Smooth muscle cell (in vitro differentiated cells): ENCODE measurements around the gene TMEM9B. TPM values are rescaled to one million over a fixed set of nuclear protein-coding genes. Genes with fewer than 3 reads are reported as not detected.

Experiments used
- DNase-seq: peaks from one replicate; lab custom pipeline; 2025; ENCODE audit not compliant: unreplicated experiment; lab: John Stamatoyannopoulos, UW
- H2AFZ ChIP-seq: fragments of 200-600 bp; sonication (generic); 2 replicates; pipeline ENCODE4 v1.6.0; 2016; ENCODE audit warnings: antibody characterized with exemption, low read depth, mild to moderate bottlenecking
- H3F3A ChIP-seq: fragments of 200-600 bp; sonication (generic); 2 replicates; pipeline ENCODE4 v1.6.0; 2017; ENCODE audit warnings: antibody characterized with exemption, low read depth
- H3K27ac ChIP-seq: fragments of 200-600 bp; sonication (generic); 2 replicates; pipeline ENCODE4 v1.5.1; 2016; ENCODE audit warnings: low read depth, mild to moderate bottlenecking
- H3K27me3 ChIP-seq: fragments of 200-600 bp; sonication (generic); 2 replicates; pipeline ENCODE4 v1.6.1; 2016; ENCODE audit warnings: low read depth, mild to moderate bottlenecking
- H3K36me3 ChIP-seq: fragments of 200-600 bp; sonication (generic); 2 replicates; pipeline ENCODE4 v1.5.1; 2016; ENCODE audit warnings: low read depth
- H3K4me1 ChIP-seq: fragments of 200-600 bp; sonication (generic); 2 replicates; pipeline ENCODE4 v1.5.1; 2016; ENCODE audit warnings: low read depth
- H3K4me2 ChIP-seq: fragments of 200-600 bp; sonication (generic); 2 replicates; pipeline ENCODE4 v1.6.0; 2016; ENCODE audit warnings: mild to moderate bottlenecking
- H3K4me3 ChIP-seq: fragments of 200-600 bp; sonication (generic); 2 replicates; pipeline ENCODE4 v1.5.1; 2016; ENCODE audit warnings: mild to moderate bottlenecking
- H3K79me2 ChIP-seq: fragments of 200-600 bp; sonication (generic); 2 replicates; pipeline ENCODE4 v1.6.0; 2016; ENCODE audit warnings: low read depth, mild to moderate bottlenecking
- H3K9ac ChIP-seq: fragments of 200-600 bp; sonication (generic); 2 replicates; pipeline ENCODE4 v1.6.0; 2016; ENCODE audit warnings: low read depth
- H3K9me3 ChIP-seq: fragments of 200-600 bp; sonication (generic); replicated peaks from 2 replicates; pipeline ENCODE4 v1.5.1; 2016; ENCODE audit warnings: low read depth
- H4K20me1 ChIP-seq: fragments of 200-600 bp; sonication (generic); 2 replicates; pipeline ENCODE4 v1.6.0; 2016; ENCODE audit warnings: low read depth
- CTCF ChIP-seq: fragments of 200-600 bp; sonication (generic); IDR thresholded peaks from 2 replicates; pipeline ENCODE4 v1.5.1; 2017; ENCODE audit warnings: borderline replicate concordance, mild to moderate bottlenecking, antibody characterized with exemption; ENCODE audit not compliant: insufficient read depth, poor library complexity, severe bottlenecking
- WGBS: methylation state at CpG from one replicate; pipeline ENCODE4 v1.1.7; 2016; ENCODE audit warnings: low lambda C conversion rate; 5-methylcytosine and 5-hydroxymethylcytosine counted together
- polyA plus RNA-seq: library from polyadenylated mRNA; unstranded; fragments of >200 nt; fragmentation: Nextera tagmentation; extraction: Ambion mirVana; gene quantifications from 2 replicates; pipeline ENCODE4 v1.2.1, GENCODE V29; 2016
- total RNA-seq: library from RNA; depleted of rRNA; stranded (reverse); fragments of >200 nt; gene quantifications from 2 replicates; pipeline ENCODE4 v1.2.3, GENCODE V29; 2014

The TMEM9B gene
- total and polyA plus RNA-seq, 2 experiments from 2014 or later, result 35.9 to 39.3 TPM

GRCh38 chr11:8971924-8972316, 7.7 kb upstream of the TMEM9B start:
- WGBS, result 83% methylated on average over 1 of the region's 1 CpG

GRCh38 chr11:8971196-8971923, 7.1 kb upstream of the TMEM9B start:
- Histone ChIP-seq H3K27me3 (no peaks in the 10 kb centered on the region), H3K9ac (no peak overlapping the region), H3K36me3 (no peaks in the 10 kb centered on the region), H3K9me3 (no peaks in the 10 kb centered on the region), H3K4me3 (no peak overlapping the region), H3K27ac (no peak overlapping the region), H4K20me1 (no peaks in the 10 kb centered on the region), H3F3A (no peaks in the 10 kb centered on the region), H2AFZ (no peak overlapping the region), H3K79me2 (no peaks in the 10 kb centered on the region), H3K4me2 (no peak overlapping the region), H3K4me1 (no peaks in the 10 kb centered on the region)
- DNase-seq, result no peak
- no peak for TF ChIP-seq CTCF
- WGBS, result 94% methylated on average over 2 of the region's 2 CpGs

More at GRCh38 chr11:8971924-8972316, 7.7 kb upstream of the TMEM9B start:
- Histone ChIP-seq H3K9ac (no peak overlapping the region), H3K4me2 (no peak overlapping the region), H2AFZ (no peak overlapping the region), H3K27ac (no peak overlapping the region), H3K79me2 (no peaks in the 10 kb centered on the region), H3K4me3 (no peak overlapping the region), H4K20me1 (no peaks in the 10 kb centered on the region), H3K36me3 (no peaks in the 10 kb centered on the region), H3K9me3 (no peaks in the 10 kb centered on the region), H3F3A (no peaks in the 10 kb centered on the region), H3K27me3 (no peaks in the 10 kb centered on the region), H3K4me1 (no peaks in the 10 kb centered on the region)
- TF ChIP-seq CTCF, result no peak
- DNase-seq, result no peak

- H3K27me3 ChIP-seq, result no peaks in the 10 kb centered on the region
These were observed 2.9 kb upstream of the TMEM9B start for GRCh38 chr11:8967184-8967583.

More at GRCh38 chr11:8967184-8967583, 2.9 kb upstream of the TMEM9B start:
- WGBS, result 96% methylated on average over 8 of the region's 8 CpGs
- H3K9me3 ChIP-seq, result no peaks in the 10 kb centered on the region
- TF ChIP-seq CTCF, result no peak
- no peaks in the 10 kb centered on the region for H4K20me1 ChIP-seq
- H2AFZ ChIP-seq, result no peak overlapping the region
- H3K4me3 ChIP-seq, result no peak overlapping the region
- DNase-seq, result no peak
- no peak overlapping the region for H3K4me2 ChIP-seq
- H3F3A ChIP-seq, result no peaks in the 10 kb centered on the region
- H3K79me2 ChIP-seq, result peaks cover 17% of the 10 kb centered on the region
- no peak overlapping the region for H3K27ac ChIP-seq
- no peak overlapping the region for H3K9ac ChIP-seq
- H3K36me3 ChIP-seq, result no peaks in the 10 kb centered on the region
- peaks cover 14% of the 10 kb centered on the region for H3K4me1 ChIP-seq
